IPS-NIHi7 (cell line): ENCODE measurements around the gene FRRS1L.

ENCODE experiments used
- DNase-seq: peaks from one replicate; pipeline ENCODE4 v3.0.0; 2012; ENCODE audit warnings: mixed read lengths; ENCODE audit errors: extremely low spot score

The FRRS1L gene

GRCh38 chr9:109176386-109176785 is 9.3 kb upstream of the FRRS1L start:
- DNase-seq, result no peak

- DNase-seq, result no peak
These were observed 5.9 kb upstream of the FRRS1L start for GRCh38 chr9:109172935-109173334.

GRCh38 chr9:109171926-109172325 is 4.9 kb upstream of the FRRS1L start:
- DNase-seq, result no peak

- DNase-seq, result no peak
These were observed 1.1 kb upstream of the FRRS1L start for GRCh38 chr9:109168170-109168569.

- no peak for DNase-seq
These were observed 667 bp upstream of the FRRS1L start for GRCh38 chr9:109167716-109168115.

GRCh38 chr9:109166171-109166770 is 778 bp downstream of the FRRS1L start:
- DNase-seq, result peak; percentile 31

- no peak for DNase-seq
These were observed 3.0 kb downstream of the FRRS1L start for GRCh38 chr9:109164042-109164441.

- DNase-seq, result no peak
These were observed 3.9 kb downstream of the FRRS1L start for GRCh38 chr9:109163194-109163593.

- no peak for DNase-seq
These were observed 4.4 kb downstream of the FRRS1L start for GRCh38 chr9:109162677-109163076.

GRCh38 chr9:109161471-109161870 is 5.6 kb downstream of the FRRS1L start:
- DNase-seq, result no peak

GRCh38 chr9:109159583-109159982 is 7.5 kb downstream of the FRRS1L start:
- no peak for DNase-seq

GRCh38 chr9:109158651-109159050 is 8.4 kb downstream of the FRRS1L start:
- no peak for DNase-seq

GRCh38 chr9:109156708-109157107 is 10.3 kb downstream of the FRRS1L start:
- no peak for DNase-seq

GRCh38 chr9:109150925-109151545 is 16.0 kb downstream of the FRRS1L start:
- DNase-seq, result no peak

GRCh38 chr9:109149722-109150121 is 17.3 kb downstream of the FRRS1L start:
- DNase-seq, result no peak

- no peak for DNase-seq
These were observed 18.0 kb downstream of the FRRS1L start for GRCh38 chr9:109149089-109149488.

GRCh38 chr9:109145051-109145450 is 22.0 kb downstream of the FRRS1L start:
- no peak for DNase-seq

GRCh38 chr9:109143881-109144562 is 23.0 kb downstream of the FRRS1L start:
- DNase-seq, result peak; percentile 55

- no peak for DNase-seq
These were observed 25.7 kb downstream of the FRRS1L start for GRCh38 chr9:109141375-109141774.

GRCh38 chr9:109139851-109140250 is 27.2 kb downstream of the FRRS1L start:
- no peak for DNase-seq

- no peak for DNase-seq
These were observed 28.6 kb downstream of the FRRS1L start for GRCh38 chr9:109138421-109138820.

GRCh38 chr9:109134167-109134578 is 32.9 kb downstream of the FRRS1L start:
- no peak for DNase-seq

GRCh38 chr9:109133533-109133932 is 33.5 kb downstream of the FRRS1L start:
- DNase-seq, result no peak
